Bone marrow (tissue), 2 donors: ENCODE results near the gene CTNND2.
"Not testable (repeated sequence)": the region's sequence is repeated elsewhere in the genome, so short reads cannot be mapped to it uniquely, and the experiment has no call there.

Experiments
- DNase-seq, 2 donors: peaks; one replicate each; lab custom pipeline; 2025; lab: John Stamatoyannopoulos, UW

CTNND2 gene

DNA sequence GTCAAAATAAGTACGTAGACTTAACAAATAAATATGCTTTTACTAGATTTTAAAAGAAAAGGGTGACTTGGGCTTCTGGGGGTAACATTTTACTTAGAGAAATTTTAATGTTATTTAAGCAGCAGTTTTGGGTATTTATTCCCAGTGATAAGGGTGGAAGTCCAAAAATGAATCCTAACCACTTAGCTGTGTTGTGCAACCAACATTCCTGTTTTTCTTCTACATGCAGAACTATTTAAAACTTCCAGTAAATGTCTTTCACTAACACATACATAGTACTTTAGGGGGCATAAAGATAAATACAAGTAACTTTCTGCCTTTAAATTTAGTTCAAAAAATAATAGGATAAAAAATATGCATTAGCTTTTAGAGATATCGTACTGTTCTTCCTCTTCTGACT, 436.7 kb downstream of the CTNND2 start:
- DNase-seq = no peak

DNA sequence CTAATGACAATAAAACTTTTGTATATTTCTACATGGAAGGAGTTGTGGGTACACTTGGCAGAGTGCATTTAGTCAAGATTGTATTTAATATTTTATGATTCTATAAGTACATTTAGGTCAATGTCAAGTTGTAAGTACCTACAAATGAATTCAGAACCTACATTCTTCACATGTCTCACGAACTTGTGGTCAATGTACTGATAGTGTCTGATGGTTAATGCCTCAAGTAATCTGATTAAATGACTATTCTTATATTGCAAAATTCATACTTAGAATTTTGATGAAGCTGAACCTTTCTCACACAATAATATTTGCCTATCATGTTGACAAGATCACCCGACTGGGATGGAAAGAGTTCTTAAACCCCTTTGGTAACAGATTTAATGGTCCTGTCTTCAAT, 444.5 kb downstream of the CTNND2 start:
- no peak for DNase-seq

DNA sequence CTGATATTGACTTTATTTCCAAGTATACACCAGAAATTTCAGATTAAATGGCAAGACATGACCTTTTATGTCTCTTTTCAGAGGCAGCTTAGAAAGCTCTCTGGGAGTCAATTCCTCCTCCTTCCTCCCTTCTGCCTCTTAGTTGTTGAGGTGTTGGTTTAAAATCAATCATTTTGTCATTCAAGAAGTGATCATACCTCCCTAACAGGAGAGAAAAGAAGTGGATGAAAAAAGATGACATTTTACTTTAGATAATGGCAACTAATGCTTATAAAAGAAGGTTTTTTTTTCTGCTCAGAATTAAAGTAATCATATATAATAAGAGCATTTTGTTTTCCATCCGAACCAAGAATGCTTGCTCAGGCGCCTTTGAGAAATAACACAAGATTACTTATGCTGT, 448.7 kb downstream of the CTNND2 start:
- no peak for DNase-seq

DNA sequence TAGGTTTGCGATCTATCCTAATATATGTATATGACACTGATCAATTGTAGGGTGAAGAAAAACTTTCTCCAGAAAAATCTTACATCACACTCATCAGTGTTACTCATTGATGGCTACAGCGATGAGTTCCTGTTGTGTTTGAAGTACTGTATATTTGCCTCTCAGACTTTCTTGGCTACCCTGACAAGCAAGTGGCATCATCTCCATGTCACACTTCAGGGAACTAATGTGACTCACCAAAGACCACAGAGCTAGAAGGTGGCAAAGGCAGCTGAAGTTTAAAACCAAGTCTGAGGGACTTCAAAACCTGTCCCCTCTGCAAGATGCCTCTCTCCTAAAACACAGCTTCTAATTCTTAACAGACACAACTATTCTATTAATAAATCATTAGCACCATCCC, 451.4 kb downstream of the CTNND2 start:
- no peak for DNase-seq

DNA sequence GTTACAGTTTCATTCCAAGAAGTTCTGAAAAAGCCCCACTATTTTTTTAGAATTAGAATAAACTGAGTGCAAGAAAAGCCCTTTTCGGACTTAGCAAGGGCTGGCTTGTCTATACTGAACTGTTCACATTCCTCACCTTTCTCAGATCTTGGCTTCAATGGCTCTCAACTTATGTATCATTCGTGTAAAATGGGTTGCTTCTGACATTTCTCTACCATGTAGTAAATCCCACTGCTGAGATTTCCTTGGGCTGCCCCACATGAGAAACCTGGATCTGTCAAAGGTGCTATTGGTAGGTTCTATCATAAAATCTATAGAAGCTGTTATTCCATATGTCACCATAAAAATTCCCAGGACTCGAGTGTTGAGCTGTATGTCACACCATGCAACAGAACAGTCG, 454.3 kb downstream of the CTNND2 start:
- no peak for DNase-seq

DNA sequence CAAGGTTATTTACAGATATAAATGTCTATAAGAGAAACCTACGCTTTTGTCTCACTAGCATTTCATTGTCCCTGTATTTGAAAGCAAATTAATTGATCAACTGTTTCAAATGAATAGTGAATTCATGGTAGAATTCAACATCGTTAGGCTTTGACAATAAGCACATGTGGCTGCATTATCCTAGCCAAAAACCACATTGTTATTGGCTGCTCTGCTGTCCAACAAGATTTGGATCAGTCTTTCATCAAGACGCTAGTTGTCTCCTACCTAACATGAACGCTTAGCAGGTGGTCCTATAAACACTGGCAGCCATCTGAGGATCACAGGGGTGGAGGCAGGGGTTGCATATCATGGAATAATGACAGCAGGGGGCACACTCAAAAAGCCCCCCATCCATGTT, 455.0 kb downstream of the CTNND2 start:
- no peak for DNase-seq

DNA sequence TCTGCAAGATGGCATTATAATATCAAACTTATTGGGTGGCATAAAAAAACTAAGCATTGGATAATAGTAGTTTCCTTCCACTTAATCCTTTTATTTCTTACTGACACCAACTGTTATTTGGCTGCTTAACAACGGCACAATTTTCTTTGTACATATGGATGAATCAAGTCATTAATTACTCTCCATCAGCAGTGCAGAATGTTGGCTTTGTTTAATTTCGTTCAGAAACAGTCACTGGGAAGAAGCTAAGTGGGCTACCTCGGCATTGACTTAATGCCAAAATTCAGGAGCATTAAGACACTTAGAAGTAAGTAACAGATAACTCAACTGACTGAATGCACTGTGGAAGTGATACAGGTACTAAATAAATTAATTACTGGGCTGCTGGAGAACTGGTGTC, 460.4 kb downstream of the CTNND2 start:
- DNase-seq = no peak

DNA sequence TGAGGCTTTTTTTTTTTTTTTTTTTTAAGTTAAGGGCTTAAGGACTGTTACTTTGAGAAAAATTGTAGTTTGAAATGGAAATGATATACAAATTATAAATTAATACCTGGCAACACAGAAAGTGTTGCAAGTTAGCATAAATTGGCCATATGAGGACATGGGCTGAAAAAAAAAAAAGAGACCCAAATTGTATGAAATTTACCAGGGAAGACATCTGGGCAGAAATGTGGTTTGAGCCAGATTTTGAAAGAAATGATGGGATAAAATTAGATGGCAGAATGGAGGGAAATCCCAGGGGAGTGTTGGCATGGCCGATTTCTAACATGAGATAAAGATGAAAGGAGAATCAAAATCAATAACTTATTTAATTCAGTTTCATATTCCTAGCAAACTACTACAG, 472.1 kb downstream of the CTNND2 start:
- DNase-seq = no peak

DNA sequence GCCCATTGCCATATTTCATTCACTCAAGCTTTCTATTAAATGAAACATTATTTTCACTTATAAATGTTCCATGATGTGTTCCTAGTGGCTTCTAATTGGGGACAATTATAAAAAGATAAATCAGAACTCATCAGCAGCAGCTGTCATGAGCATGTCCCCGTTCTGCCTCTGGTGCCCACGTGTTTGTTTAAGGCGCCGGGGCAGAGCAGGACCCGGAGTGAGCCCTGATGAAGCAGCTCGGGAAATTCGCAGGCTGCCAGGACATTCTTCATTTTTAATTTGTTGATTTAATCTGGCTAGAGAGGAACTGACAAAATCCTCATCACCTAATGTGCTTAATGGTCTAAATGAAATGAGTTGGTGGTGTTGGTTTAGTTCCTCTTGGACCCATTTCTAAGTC, 475.0 kb downstream of the CTNND2 start:
- no peak for DNase-seq

DNA sequence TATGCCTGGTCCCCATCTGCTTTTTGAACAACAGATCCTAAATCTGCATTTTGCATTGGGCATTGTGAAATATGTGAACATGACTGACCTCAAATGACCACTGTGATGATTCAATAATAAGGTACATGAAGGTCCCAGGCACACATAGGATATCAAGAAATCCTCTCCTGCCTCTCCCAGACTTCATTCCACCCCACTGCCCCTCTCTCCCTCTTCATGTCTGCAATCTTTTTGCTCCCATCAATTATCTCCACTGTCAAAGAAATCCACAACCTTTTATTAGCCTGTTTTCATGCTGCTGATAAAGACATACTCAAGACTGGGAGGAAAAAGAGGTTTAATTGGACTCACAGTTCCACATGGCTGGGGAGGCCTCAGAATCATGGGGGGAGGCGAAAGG, 476.7 kb downstream of the CTNND2 start:
- DNase-seq = no peak

DNA sequence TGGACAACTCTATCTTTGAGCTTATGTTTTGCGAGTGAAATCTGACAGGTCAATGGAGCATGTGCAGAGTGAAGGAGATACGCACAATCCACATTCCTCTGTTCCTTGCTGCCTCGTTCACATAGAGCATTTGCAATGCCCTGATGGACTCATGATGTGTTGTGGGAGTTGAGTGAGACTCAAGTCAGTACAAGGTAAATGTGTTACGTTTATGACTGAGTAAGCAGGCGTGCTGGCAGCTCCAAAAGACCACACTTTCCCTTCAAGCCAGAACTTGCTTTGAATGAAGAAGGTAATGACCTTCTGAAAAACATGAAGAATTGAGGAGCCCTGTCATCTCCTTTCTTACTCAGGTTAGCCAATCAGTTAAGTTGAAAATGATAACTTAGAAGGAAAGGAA, 477.8 kb downstream of the CTNND2 start:
- no peak for DNase-seq

DNA sequence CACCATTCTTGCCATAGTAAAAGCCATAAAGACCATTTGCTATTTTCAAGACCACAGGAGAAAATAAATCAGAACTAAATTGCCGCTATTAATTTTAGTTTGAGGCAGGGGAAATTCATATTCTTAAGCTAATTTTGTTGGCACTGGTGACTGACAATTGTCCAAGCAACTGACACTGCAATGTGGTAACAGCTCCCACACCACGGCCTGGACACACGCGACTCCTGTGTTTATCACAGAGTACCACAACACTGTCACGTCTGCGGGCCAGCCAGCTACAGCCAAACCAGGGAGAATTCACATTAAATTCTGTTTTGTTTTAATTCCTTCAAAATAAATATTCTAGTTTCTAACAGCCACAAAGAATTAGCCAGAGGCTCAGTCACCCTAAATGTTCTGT, 481.9 kb downstream of the CTNND2 start:
- no peak for DNase-seq

DNA sequence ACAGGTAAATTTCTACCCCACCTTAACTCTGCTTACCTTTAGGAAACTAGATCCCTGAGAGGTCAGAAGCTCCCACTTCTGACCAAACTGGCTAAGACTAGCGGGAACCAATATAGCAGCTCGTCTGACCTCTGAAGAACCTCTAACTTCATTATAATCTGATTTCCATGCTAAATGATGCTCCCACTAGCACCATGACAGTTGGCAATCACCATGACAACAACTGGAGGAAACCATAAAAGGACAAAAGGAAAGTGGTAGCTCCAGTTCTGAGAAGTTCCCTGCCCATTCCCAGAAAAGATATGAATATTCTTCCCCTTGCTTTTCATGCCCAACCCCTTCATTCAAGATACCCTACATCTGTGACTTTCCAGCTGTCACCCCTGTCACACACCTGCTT, 483.3 kb downstream of the CTNND2 start:
- DNase-seq = no peak

DNA sequence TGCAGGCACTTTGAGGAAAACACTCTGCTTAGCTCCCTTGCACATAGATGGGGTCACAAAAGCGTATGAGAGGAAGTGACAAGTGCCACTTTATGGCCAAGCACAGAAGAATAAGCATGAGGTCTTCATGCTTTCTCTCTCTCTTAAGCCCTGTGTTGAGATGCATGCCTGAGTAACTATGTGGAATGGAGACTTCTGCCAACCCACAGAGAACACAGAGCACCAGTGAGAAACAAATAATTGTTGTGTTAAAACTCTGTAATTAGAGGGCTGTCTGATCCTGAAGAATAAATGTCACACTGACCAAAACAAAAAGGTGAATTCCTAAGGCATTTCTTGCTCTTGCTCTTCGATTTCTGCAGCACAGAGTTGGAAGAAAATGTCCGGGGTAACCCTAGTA, 488.5 kb downstream of the CTNND2 start:
- no peak for DNase-seq

DNA sequence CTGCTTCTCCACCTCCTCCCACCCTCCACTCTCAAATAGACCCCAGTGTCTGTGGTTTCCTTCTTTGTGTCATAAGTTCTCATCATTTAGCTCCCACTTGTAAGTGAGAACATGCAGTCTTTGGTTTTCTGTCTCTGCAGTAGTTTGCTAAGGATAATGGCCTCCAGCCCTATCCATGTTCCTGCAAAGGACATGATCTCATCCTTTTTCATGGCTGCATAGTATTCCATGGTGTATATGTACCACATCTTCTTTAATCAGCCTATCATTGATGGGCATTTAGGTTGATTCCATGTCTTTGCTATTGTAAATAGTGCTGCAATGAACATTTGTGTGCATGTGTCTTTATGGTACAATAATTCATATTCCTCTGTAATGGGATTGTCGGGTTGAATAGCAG, 489.5 kb downstream of the CTNND2 start:
- not testable (repeated sequence) for DNase-seq

DNA sequence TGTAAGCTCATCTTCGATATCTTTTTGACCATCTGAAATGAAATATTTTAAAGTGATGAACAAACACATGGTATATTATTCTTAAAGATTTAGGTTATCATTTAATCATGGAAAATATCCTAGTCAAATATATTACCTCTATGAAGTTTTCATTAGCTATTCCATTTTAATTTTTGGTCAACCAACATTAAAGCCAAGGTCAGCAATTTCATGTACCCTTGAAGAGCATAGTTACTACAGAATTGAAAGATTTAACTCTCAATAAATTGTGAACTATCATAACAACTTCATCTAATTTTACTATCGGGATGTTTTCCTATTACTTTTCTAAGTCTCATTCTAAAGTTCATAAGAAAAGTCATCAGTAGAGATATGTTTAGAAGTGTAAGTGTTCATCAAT, 492.6 kb downstream of the CTNND2 start:
- DNase-seq = no peak

DNA sequence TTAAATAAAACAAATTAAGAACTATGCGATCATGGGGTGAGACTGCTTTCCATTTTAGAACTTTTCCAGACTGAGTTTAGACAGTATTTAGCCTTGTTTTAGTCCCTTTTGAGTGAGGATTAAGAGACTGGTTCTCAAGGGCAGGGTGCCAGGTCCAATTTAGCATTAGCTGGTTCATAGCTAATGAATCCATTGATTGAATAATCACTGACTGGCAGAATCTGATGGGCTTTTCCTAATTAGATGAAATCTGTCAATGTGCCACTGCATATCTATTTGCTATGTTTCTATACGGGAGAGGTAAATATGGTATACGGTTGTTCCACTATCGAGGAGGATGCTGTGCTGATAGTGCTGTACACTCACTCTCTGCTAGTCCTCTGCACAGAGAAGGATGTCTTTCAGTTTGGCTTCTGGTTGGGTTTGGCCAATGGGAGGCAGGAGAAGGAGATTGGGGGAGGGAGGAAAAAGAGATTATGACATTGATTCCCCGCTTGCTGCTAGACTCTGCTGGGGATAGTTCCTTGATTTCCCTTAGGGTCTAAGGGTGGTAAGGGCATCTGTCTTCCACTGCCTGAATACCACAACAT, 496.6 kb downstream of the CTNND2 start:
- no peak for DNase-seq

DNA sequence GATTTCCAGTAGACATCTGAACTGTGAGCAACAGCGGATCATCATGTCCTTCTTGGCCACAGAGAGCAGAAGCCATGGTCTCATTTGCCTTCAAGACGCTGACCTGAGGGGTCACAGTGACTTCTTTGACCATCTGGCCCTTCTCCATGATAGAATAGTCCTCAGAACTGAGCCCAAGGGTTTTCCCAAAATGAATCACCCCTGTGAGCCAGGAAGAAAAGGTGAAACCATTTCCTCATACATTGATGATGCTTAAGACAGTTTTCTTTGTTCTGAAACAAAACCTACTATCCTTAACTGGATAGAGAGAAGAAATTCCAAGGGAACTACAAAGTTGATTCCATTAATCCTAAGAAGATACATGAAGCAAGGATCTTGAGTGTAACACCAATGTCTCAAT, 503.9 kb downstream of the CTNND2 start:
- DNase-seq = no peak

DNA sequence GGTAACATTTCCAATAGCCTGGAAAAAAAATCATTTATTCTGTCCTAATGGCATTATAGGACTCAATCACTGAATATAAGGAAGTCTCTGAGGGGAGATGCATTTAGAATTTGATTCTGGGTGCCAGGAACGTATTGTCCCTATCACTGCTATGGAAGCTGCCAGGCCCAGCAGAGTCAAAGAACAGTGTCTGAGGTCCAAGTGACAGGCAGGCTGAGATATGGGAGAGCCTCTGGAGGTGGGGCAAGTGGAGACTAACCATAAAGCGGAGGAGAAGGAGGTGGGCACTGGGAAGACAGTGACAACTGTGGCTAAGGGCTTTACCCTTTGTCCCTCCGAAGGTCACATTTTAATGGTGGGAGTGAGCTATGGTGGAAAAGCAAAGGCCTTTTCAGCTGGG, 505.5 kb downstream of the CTNND2 start:
- no peak for DNase-seq

DNA sequence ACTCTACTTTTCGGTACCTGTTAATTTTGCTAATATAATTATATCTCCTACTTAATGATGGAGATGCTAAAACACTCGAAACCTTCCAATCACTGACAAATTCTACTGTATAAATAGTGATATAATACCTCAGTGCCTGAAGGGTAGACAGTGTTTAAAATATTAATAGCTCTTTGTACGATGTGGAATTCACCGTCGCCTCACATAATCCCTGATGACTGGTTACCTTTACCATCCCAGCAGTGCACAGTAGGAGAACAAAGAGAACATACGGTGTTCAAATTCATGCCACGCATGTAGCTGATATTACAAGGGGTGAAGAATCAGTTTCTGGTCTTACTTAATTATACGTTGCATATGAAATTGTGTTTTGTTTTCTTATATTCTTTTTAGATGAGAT, 506.7 kb downstream of the CTNND2 start:
- no peak for DNase-seq

DNA sequence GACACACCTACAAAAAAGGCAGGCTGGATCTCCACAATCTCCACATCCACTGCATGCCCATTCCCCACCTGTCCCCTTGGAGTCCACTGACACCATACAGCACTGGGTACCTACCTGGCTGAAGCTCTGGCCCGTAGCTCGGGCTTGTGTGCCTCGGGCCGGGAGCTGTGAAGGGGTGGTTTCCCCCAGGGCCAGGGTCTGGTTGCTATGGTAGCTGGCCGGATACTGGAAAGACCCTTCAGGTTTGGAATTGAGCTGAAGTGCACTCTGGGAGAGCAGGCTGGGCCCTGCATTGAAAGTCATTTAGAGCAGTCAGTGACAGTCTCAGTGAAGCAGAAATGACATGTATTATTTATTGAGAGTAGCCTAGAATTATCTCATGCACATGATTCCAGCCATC, 507.3 kb downstream of the CTNND2 start:
- no peak for DNase-seq

DNA sequence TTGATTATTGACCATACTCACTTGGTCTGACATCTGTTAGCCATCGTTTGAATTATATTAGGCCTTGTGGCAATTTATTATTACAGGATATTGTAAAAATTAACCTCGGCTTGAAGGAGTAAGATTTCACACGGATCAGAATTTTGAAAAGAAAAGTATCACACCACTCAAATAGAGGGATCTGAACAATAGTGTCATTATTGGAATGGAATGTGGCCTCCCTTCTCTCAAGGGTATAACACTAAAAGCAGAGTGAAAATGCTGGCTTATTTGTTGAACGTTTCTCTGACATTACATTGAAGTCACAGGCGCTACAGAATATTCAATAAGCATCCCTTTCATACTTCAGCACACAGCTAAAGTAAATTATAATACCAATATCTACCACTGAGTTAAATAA, 509.3 kb downstream of the CTNND2 start:
- DNase-seq = no peak

DNA sequence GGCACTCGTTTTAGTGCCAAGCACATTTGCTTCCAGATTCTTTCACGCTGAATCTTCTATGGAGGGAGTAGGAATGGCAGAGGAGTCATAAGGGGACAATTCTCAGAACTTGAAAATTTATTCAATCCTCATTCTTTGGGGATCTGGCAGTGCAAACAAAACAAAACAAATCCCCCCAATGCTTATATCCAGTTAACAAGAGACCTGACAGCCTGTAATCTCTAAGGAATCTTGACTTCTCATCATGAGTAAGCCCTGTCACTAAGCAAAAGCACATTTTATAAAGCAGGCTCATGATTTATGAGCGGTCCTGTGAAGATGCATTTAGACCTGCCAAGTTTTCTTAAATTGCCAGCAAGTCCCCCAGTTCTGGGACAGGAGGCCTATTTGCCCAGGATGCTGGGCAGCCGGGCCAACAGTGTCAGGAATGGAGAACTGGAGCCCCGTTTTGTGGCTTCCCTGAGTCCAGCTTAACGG, 513.9 kb downstream of the CTNND2 start:
- DNase-seq = no peak

DNA sequence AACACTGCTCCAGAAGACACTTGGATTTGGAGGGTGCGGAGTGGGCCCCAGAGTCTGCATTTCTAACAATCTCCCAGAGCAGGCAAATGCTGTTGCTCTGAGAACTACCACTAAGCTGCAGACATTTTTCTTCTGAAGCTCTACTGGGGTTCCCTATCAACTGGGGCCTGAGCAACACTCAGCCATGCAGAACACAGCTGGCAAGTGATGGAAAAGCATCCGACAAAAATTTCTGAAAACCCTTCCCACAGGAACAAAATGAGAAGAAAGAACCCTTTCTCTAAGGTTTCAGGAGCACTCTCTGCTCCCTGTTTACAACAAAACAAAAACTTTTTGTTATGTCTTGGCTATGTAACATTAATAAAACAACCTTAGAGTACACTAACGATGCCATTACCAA, 516.9 kb downstream of the CTNND2 start:
- no peak for DNase-seq

DNA sequence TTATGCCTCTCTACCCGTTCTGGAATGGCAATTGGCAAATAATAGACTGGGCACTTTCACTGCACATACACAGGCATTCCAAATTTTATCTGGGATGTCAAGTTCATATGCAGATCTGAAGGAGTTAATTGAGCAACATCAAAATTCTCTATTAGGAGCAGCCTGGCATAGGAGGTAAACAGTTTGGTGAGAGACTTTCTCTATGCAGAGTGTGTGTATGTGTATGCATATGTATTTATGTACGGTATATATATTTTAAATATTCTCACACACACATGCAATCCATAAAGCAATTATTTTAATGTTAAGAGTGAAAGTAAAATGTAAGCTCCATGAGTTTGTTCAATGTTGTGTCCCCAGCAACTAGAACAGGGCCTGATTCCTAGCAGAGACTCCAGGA, 517.8 kb downstream of the CTNND2 start:
- no peak for DNase-seq
